Immature natural killer cell (primary cell): ENCODE data around the gene CEACAM5. TPM values are rescaled to one million over a fixed set of nuclear protein-coding genes. Genes with fewer than 3 reads are reported as not detected.

ENCODE experiments used
- DNase-seq, 3 donors: peaks; one replicate each; pipeline ENCODE4 v3.0.0; 2022; ENCODE audit warnings: mixed read lengths in 1 of 3
- H3K27ac Mint-ChIP-seq, 6 donors: one replicate each; pipeline ENCODE4 v1.8.0; 2020; ENCODE audit warnings: mixed read lengths in 6 of 6, mild to moderate bottlenecking in 5 of 6, inconsistent platforms in 4 of 6, moderate library complexity in 3 of 6
- H3K27me3 Mint-ChIP-seq, 3 donors: one replicate each; pipeline ENCODE4 v1.8.0; 2020 to 2021; ENCODE audit warnings: low read depth in 3 of 3, mild to moderate bottlenecking in 3 of 3, mixed read lengths in 3 of 3, moderate library complexity in 3 of 3, inconsistent platforms in 1 of 3
- H3K36me3 Mint-ChIP-seq, 3 donors: one replicate each; pipeline ENCODE4 v1.8.0; 2020; ENCODE audit warnings: mixed read lengths in 3 of 3, inconsistent platforms in 2 of 3, mild to moderate bottlenecking in 2 of 3
- H3K4me1 Mint-ChIP-seq, 2 donors: one replicate each; pipeline ENCODE4 v1.8.0; 2020; ENCODE audit warnings: inconsistent platforms in 2 of 2, mild to moderate bottlenecking in 2 of 2, mixed read lengths in 2 of 2, moderate library complexity in 1 of 2
- H3K4me3 Mint-ChIP-seq, 5 donors: one replicate each; pipeline ENCODE4 v1.8.0; 2020; ENCODE audit warnings: mild to moderate bottlenecking in 5 of 5, mixed read lengths in 5 of 5, inconsistent platforms in 3 of 5, moderate library complexity in 3 of 5
- H3K9me3 Mint-ChIP-seq, 6 donors: one replicate each; pipeline ENCODE4 v1.8.0; 2020; ENCODE audit warnings: mild to moderate bottlenecking in 6 of 6, mixed read lengths in 6 of 6, inconsistent platforms in 4 of 6, moderate library complexity in 3 of 6
- polyA plus RNA-seq, 3 donors: library from polyadenylated mRNA; unstranded; fragments of 300-500 nt; fragmentation: Illumina TruSeq; gene quantifications; one replicate each; pipeline ENCODE4 v1.2.3, GENCODE V29; 2021

CEACAM5 gene
- polyA plus RNA-seq = not detected

GRCh38 chr19:41708481-41708880 is at the start of gene CEACAM5:
CEACAM5 (plus strand) TSS chr19:41708626; CDS start chr19:41708732, 106 bp downstream.
- DNase-seq = no peak
- Mint-ChIP-seq H3K27me3 (peaks cover 2 to 12% (median 5%) of the 10 kb centered on the region in 3 donors), H3K27ac (no peak within 1 kb of the TSS), H3K4me3 (no peak within 1 kb of the TSS), H3K4me1 (peaks cover 3 to 5% of the 10 kb centered on the region in 2 donors), H3K36me3 (no peaks in the 10 kb centered on the region), H3K9me3 (no peaks in the 10 kb centered on the region)

GRCh38 chr19:41666075-41666474 is 42.4 kb upstream of the CEACAM5 start:
- Mint-ChIP-seq H3K27ac (no peak overlapping the region), H3K4me1 (no peaks in the 10 kb centered on the region), H3K27me3 (peaks cover 8 to 21% (median 18%) of the 10 kb centered on the region in 3 donors), H3K36me3 (peaks cover 0 to 3% (median 0%) of the 10 kb centered on the region in 3 donors), H3K9me3 (peaks cover 13 to 47% (median 21%) of the 10 kb centered on the region in 6 donors), H3K4me3 (no peak overlapping the region)
- no peak for DNase-seq

GRCh38 chr19:41668315-41668714 is 40.1 kb upstream of the CEACAM5 start:
- Mint-ChIP-seq H3K27ac (no peak overlapping the region), H3K9me3 (peaks cover 13 to 45% (median 20%) of the 10 kb centered on the region in 6 donors), H3K4me3 (no peak overlapping the region), H3K27me3 (peaks cover 7 to 22% (median 16%) of the 10 kb centered on the region in 3 donors), H3K4me1 (no peaks in the 10 kb centered on the region), H3K36me3 (peaks cover 0 to 3% (median 0%) of the 10 kb centered on the region in 3 donors)
- DNase-seq = no peak

- Mint-ChIP-seq H3K4me3 (no peak overlapping the region), H3K9me3 (peaks cover 4 to 23% (median 7%) of the 10 kb centered on the region in 6 donors), H3K36me3 (no peaks in the 10 kb centered on the region), H3K4me1 (no peaks in the 10 kb centered on the region), H3K27me3 (peaks cover 7 to 18% (median 13%) of the 10 kb centered on the region in 3 donors), H3K27ac (no peak overlapping the region)
- no peak for DNase-seq
Observed at GRCh38 chr19:41670755-41671154, 37.7 kb upstream of the CEACAM5 start.

- peaks cover 0 to 15% (median 3%) of the 10 kb centered on the region in 6 donors for H3K9me3 Mint-ChIP-seq
- H3K36me3 Mint-ChIP-seq = no peaks in the 10 kb centered on the region
- H3K4me3 Mint-ChIP-seq = no peak overlapping the region
- H3K27me3 Mint-ChIP-seq = peaks cover 7 to 20% (median 12%) of the 10 kb centered on the region in 3 donors
- DNase-seq = no peak
- no peak overlapping the region for H3K27ac Mint-ChIP-seq
- H3K4me1 Mint-ChIP-seq = no peaks in the 10 kb centered on the region
Observed at GRCh38 chr19:41671486-41671885, 36.9 kb upstream of the CEACAM5 start.

- DNase-seq = no peak
- no peaks in the 10 kb centered on the region for H3K9me3 Mint-ChIP-seq
- no peak overlapping the region for H3K4me3 Mint-ChIP-seq
- H3K27me3 Mint-ChIP-seq = peaks cover 5 to 14% (median 6%) of the 10 kb centered on the region in 3 donors
- H3K27ac Mint-ChIP-seq = no peak overlapping the region
- H3K4me1 Mint-ChIP-seq = no peaks in the 10 kb centered on the region
- H3K36me3 Mint-ChIP-seq = no peaks in the 10 kb centered on the region
Observed at GRCh38 chr19:41682437-41682836, 26.0 kb upstream of the CEACAM5 start.

GRCh38 chr19:41687419-41687818 is 21.0 kb upstream of the CEACAM5 start:
- Mint-ChIP-seq H3K4me3 (no peak overlapping the region), H3K4me1 (peaks cover 0 to 2% of the 10 kb centered on the region in 2 donors)

GRCh38 chr19:41688098-41688497 is 20.3 kb upstream of the CEACAM5 start, which contains the start of gene CEACAM7:
CEACAM7 (minus strand) TSS chr19:41688270; CDS start chr19:41688165, 105 bp downstream.
- H3K36me3 Mint-ChIP-seq = no peaks in the 10 kb centered on the region
- no peak for DNase-seq
- peaks cover 0 to 2% of the 10 kb centered on the region in 2 donors for H3K4me1 Mint-ChIP-seq
- H3K9me3 Mint-ChIP-seq = peaks cover 0 to 8% (median 3%) of the 10 kb centered on the region in 6 donors
- H3K4me3 Mint-ChIP-seq = no peak within 1 kb of the TSS
- peaks cover 6 to 12% (median 8%) of the 10 kb centered on the region in 3 donors for H3K27me3 Mint-ChIP-seq
- H3K27ac Mint-ChIP-seq = no peak within 1 kb of the TSS

More at GRCh38 chr19:41687419-41687818, 21.0 kb upstream of the CEACAM5 start:
- Mint-ChIP-seq H3K36me3 (no peaks in the 10 kb centered on the region), H3K27ac (no peak overlapping the region), H3K9me3 (peaks cover 0 to 3% (median under 1%) of the 10 kb centered on the region in 6 donors), H3K27me3 (peaks cover 6 to 16% (median 8%) of the 10 kb centered on the region in 3 donors)
- DNase-seq = no peak

- Mint-ChIP-seq H3K9me3 (peaks cover 0 to 12% (median 5%) of the 10 kb centered on the region in 6 donors), H3K4me3 (no peak overlapping the region), H3K4me1 (peaks cover 0 to 2% of the 10 kb centered on the region in 2 donors), H3K27me3 (peaks cover 6 to 12% (median 6%) of the 10 kb centered on the region in 3 donors), H3K27ac (no peak overlapping the region), H3K36me3 (no peaks in the 10 kb centered on the region)
- no peak for DNase-seq
Observed at GRCh38 chr19:41688687-41689086, 19.7 kb upstream of the CEACAM5 start.

- peaks cover 4 to 12% (median 6%) of the 10 kb centered on the region in 3 donors for H3K27me3 Mint-ChIP-seq
- H3K36me3 Mint-ChIP-seq = no peaks in the 10 kb centered on the region
- no peak overlapping the region for H3K27ac Mint-ChIP-seq
- peaks cover 0 to 2% of the 10 kb centered on the region in 2 donors for H3K4me1 Mint-ChIP-seq
- no peak for DNase-seq
- no peak overlapping the region for H3K4me3 Mint-ChIP-seq
- peaks cover 0 to 12% (median 5%) of the 10 kb centered on the region in 6 donors for H3K9me3 Mint-ChIP-seq
Observed at GRCh38 chr19:41689993-41690800, 18.2 kb upstream of the CEACAM5 start.

- H3K27ac Mint-ChIP-seq = no peak overlapping the region
- peaks cover 0 to 2% of the 10 kb centered on the region in 2 donors for H3K4me1 Mint-ChIP-seq
- H3K27me3 Mint-ChIP-seq = peaks cover 4 to 12% (median 6%) of the 10 kb centered on the region in 3 donors
- H3K4me3 Mint-ChIP-seq = no peak overlapping the region
- DNase-seq = no peak
- H3K36me3 Mint-ChIP-seq = no peaks in the 10 kb centered on the region
- peaks cover 0 to 12% (median 5%) of the 10 kb centered on the region in 6 donors for H3K9me3 Mint-ChIP-seq
Observed at GRCh38 chr19:41690801-41691065, 17.7 kb upstream of the CEACAM5 start.

GRCh38 chr19:41691268-41691970 is 17.0 kb upstream of the CEACAM5 start:
- DNase-seq = peak; percentile 9 to 23 (median 12)
- H3K9me3 Mint-ChIP-seq = peaks cover 0 to 12% (median 5%) of the 10 kb centered on the region in 6 donors
- peaks cover 4 to 16% (median 8%) of the 10 kb centered on the region in 3 donors for H3K27me3 Mint-ChIP-seq
- peak overlapping the region in 1 of 5 donors; percentile 46 for H3K4me3 Mint-ChIP-seq
- H3K4me1 Mint-ChIP-seq = peaks cover 0 to 2% of the 10 kb centered on the region in 2 donors
- H3K27ac Mint-ChIP-seq = no peak overlapping the region
- H3K36me3 Mint-ChIP-seq = no peaks in the 10 kb centered on the region

GRCh38 chr19:41694196-41694595 is 14.2 kb upstream of the CEACAM5 start:
- no peak for DNase-seq
- no peaks in the 10 kb centered on the region for H3K36me3 Mint-ChIP-seq
- H3K4me3 Mint-ChIP-seq = no peak overlapping the region
- H3K9me3 Mint-ChIP-seq = peaks cover 0 to 12% (median 6%) of the 10 kb centered on the region in 6 donors
- H3K27me3 Mint-ChIP-seq = peaks cover 4 to 16% (median 9%) of the 10 kb centered on the region in 3 donors
- H3K4me1 Mint-ChIP-seq = peaks cover 0 to 2% of the 10 kb centered on the region in 2 donors
- no peak overlapping the region for H3K27ac Mint-ChIP-seq
